ENCODE results near the gene OR10H4. TPM values are rescaled to one million over a fixed set of nuclear protein-coding genes. Genes with fewer than 3 reads are reported as not detected.

OR10H4 gene
- total and polyA plus RNA-seq, 2 of the 13 experiments (the other 11 are each of a cell fraction or from before 2014, with no cell fraction given), result not detected

DNA sequence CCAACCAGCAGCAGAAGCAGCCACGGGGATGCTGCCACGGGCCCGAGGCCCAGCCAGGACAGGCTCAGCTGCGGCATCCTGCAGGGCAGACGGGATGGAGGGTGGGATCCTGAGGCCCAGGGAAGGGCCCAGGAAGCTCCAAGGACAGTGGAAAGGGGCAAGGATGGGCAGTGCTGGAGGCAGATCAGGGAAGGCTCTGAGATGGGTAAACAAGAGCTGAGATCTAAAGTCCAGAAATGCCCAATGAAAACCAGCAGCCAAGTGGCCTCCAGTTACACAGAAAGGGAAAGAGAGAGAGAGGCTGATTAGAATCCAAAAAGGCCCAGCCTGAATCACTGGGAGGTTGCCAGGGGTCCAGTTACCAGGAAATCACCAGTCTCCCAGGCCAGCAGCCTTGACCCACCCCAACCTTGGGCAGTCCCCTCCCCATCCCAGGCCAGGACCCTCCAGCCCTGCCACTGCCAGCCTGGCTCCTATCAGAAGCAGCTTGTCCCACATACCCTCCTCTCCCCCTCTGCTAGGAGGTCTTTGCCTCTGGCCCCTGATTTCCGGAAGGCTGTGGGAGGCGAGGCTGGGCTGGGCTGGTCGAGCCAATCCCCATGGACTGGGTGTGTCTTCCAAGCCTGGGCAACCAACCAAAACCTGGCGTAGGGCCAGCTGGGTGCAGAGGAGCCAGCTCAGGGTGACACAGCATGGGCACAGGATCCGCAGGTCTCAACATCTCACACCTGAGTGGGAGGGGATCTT is 14.3 kb upstream of the OR10H4 start, which contains the start of gene CYP4F11 (continued):
- TF ChIP-seq, protein P1, sequence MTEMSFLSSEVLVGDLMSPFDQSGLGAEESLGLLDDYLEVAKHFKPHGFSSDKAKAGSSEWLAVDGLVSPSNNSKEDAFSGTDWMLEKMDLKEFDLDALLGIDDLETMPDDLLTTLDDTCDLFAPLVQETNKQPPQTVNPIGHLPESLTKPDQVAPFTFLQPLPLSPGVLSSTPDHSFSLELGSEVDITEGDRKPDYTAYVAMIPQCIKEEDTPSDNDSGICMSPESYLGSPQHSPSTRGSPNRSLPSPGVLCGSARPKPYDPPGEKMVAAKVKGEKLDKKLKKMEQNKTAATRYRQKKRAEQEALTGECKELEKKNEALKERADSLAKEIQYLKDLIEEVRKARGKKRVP (CRISPR knock-in tag; IDR thresholded peaks at IDR 0.05), result no peak
- TF ChIP-seq, protein P2, sequence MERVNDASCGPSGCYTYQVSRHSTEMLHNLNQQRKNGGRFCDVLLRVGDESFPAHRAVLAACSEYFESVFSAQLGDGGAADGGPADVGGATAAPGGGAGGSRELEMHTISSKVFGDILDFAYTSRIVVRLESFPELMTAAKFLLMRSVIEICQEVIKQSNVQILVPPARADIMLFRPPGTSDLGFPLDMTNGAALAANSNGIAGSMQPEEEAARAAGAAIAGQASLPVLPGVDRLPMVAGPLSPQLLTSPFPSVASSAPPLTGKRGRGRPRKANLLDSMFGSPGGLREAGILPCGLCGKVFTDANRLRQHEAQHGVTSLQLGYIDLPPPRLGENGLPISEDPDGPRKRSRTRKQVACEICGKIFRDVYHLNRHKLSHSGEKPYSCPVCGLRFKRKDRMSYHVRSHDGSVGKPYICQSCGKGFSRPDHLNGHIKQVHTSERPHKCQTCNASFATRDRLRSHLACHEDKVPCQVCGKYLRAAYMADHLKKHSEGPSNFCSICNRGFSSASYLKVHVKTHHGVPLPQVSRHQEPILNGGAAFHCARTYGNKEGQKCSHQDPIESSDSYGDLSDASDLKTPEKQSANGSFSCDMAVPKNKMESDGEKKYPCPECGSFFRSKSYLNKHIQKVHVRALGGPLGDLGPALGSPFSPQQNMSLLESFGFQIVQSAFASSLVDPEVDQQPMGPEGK (CRISPR knock-in tag; IDR thresholded peaks at IDR 0.05), result 0 out of 2 replicates have a peak, but pooled peaks have one; percentile 10
- TF ChIP-seq, protein P3, sequence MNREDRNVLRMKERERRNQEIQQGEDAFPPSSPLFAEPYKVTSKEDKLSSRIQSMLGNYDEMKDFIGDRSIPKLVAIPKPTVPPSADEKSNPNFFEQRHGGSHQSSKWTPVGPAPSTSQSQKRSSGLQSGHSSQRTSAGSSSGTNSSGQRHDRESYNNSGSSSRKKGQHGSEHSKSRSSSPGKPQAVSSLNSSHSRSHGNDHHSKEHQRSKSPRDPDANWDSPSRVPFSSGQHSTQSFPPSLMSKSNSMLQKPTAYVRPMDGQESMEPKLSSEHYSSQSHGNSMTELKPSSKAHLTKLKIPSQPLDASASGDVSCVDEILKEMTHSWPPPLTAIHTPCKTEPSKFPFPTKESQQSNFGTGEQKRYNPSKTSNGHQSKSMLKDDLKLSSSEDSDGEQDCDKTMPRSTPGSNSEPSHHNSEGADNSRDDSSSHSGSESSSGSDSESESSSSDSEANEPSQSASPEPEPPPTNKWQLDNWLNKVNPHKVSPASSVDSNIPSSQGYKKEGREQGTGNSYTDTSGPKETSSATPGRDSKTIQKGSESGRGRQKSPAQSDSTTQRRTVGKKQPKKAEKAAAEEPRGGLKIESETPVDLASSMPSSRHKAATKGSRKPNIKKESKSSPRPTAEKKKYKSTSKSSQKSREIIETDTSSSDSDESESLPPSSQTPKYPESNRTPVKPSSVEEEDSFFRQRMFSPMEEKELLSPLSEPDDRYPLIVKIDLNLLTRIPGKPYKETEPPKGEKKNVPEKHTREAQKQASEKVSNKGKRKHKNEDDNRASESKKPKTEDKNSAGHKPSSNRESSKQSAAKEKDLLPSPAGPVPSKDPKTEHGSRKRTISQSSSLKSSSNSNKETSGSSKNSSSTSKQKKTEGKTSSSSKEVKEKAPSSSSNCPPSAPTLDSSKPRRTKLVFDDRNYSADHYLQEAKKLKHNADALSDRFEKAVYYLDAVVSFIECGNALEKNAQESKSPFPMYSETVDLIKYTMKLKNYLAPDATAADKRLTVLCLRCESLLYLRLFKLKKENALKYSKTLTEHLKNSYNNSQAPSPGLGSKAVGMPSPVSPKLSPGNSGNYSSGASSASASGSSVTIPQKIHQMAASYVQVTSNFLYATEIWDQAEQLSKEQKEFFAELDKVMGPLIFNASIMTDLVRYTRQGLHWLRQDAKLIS (CRISPR knock-in tag; IDR thresholded peaks at IDR 0.05), result no peak
- TF ChIP-seq SP5 (CRISPR knock-in tag; IDR thresholded peaks at IDR 0.05; ENCODE audit: borderline replicate concordance, low read depth) (0 out of 2 replicates have a peak, but pooled peaks have one; percentile 22), HNF4A (CRISPR knock-in tag; IDR thresholded peaks at IDR 0.05) (peak; percentile 78), ZNF589 (CRISPR knock-in tag; conservative IDR thresholded peaks at IDR 0.05) (no peak), ZNF605 (CRISPR knock-in tag; IDR thresholded peaks at IDR 0.05) (no peak), TCF7L2 (IDR thresholded peaks at IDR 0.05; ENCODE audit: low read depth, low read length) (no peak), THAP8 (CRISPR knock-in tag; IDR thresholded peaks at IDR 0.05; ENCODE audit: borderline replicate concordance) (no peak), KLF11 (CRISPR knock-in tag; IDR thresholded peaks at IDR 0.05) (no peak), ZNF235 (CRISPR knock-in tag; IDR thresholded peaks at IDR 0.05; ENCODE audit: borderline replicate concordance) (no peak), KMT2B (CRISPR knock-in tag; IDR thresholded peaks at IDR 0.05) (peak; percentile 14; the same call in 1 of the 2 replicates), ATM (IDR thresholded peaks at IDR 0.05; ENCODE audit: borderline replicate concordance) (no peak), MXD3 (CRISPR knock-in tag; IDR thresholded peaks at IDR 0.05) (no peak), ZFP36 (IDR thresholded peaks at IDR 0.05; ENCODE audit: borderline replicate concordance, low read depth, low read length, partially characterized antibody) (no peak), RXRB (CRISPR knock-in tag; IDR thresholded peaks at IDR 0.05; ENCODE audit: borderline replicate concordance) (no peak)
- TF ChIP-seq, protein P4, sequence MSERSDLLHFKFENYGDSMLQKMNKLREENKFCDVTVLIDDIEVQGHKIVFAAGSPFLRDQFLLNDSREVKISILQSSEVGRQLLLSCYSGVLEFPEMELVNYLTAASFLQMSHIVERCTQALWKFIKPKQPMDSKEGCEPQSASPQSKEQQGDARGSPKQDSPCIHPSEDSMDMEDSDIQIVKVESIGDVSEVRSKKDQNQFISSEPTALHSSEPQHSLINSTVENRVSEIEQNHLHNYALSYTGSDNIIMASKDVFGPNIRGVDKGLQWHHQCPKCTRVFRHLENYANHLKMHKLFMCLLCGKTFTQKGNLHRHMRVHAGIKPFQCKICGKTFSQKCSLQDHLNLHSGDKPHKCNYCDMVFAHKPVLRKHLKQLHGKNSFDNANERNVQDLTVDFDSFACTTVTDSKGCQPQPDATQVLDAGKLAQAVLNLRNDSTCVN (CRISPR knock-in tag; IDR thresholded peaks at IDR 0.05; ENCODE audit: borderline replicate concordance), result 0 out of 2 replicates have a peak, but pooled peaks have one; percentile 48
- TF ChIP-seq, protein P5, sequence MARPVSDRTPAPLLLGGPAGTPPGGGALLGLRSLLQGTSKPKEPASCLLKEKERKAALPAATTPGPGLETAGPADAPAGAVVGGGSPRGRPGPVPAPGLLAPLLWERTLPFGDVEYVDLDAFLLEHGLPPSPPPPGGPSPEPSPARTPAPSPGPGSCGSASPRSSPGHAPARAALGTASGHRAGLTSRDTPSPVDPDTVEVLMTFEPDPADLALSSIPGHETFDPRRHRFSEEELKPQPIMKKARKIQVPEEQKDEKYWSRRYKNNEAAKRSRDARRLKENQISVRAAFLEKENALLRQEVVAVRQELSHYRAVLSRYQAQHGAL (CRISPR knock-in tag; IDR thresholded peaks at IDR 0.05; ENCODE audit: not compliant biosample characterization), result no peak

Data from HepG2 (cell line).